RWPE1 (cell line): ENCODE data around the gene CRYBA2.

Experiments used
- CTCF ChIA-PET: fragments of 350-600 bp; sonication (Branson Sonifier 250); formaldehyde crosslinking; extraction: SDS; loops from one replicate; lab custom pipeline; 2021; lab: Yijun Ruan, JAX
- POLR2A ChIA-PET: fragments of 400-600 bp; formaldehyde crosslinking; extraction: SDS; loops from one replicate; lab custom pipeline; 2020; ENCODE audit warnings: antibody characterized with exemption; ENCODE audit not compliant: low non-redundant PET; lab: Yijun Ruan, JAX
- DNase-seq: peaks from one replicate; pipeline ENCODE4 v3.0.0; 2012; ENCODE audit warnings: low spot score
- H3K27ac ChIP-seq: fragments of 450-650 bp; 2 replicates; pipeline ENCODE4 v1.5.1; 2017
- TF ChIP-seq, protein P1 (sequence below): fragments of 450-650 bp; conservative IDR thresholded peaks from 2 replicates; pipeline ENCODE4 v1.5.1; 2017; ENCODE audit warnings: low read depth, mild to moderate bottlenecking

CRYBA2 gene

DNA sequence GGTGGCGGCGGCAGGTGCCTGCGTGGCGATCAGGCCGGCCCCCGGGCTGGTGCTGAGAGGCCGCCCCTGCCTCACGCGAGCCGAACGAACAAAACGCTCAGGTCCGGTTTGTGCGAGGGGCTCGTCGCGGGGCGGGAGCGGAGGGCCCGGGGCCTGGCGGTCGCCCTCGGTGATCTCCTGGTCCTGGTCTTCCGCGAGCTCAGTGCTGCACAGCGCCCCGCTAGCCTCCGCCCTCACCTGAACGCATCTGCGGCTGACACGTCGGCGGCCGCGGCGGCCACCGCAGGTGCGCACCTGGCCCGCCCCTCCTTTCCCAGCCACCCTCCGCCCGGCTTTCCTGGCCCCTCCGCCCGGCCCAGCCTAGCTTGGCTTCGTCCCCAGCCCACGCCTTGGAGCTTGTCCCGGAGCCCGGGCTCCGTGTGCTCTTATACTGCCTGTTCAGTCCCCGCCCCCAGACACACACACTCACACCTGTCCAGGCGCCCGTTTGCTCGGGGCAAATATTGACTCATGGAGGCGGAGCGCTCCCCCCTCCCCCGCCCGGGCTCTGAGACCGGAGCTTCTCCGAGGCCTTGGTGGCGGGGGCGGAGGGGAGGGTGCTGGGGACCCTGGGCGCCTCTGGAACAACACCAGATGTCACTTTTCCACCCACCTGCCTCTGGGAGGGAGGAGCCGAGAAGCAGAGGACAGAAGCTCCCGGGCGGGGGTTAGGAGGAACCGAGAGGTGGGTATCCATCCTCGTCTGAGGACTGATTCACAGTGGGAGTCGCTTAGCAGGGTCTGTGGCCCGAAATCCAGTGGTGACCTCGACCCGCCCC lies 8.6 kb upstream of the CRYBA2 start:
- CTCF ChIA-PET, result interaction anchor here (0.6 to 1.9 kb wide), 24 partner anchors 7 to 478 kb away, joined by 3 to 21 read pairs (median 3); no protein-coding TSS in a partner anchor
- TF ChIP-seq, protein P1, sequence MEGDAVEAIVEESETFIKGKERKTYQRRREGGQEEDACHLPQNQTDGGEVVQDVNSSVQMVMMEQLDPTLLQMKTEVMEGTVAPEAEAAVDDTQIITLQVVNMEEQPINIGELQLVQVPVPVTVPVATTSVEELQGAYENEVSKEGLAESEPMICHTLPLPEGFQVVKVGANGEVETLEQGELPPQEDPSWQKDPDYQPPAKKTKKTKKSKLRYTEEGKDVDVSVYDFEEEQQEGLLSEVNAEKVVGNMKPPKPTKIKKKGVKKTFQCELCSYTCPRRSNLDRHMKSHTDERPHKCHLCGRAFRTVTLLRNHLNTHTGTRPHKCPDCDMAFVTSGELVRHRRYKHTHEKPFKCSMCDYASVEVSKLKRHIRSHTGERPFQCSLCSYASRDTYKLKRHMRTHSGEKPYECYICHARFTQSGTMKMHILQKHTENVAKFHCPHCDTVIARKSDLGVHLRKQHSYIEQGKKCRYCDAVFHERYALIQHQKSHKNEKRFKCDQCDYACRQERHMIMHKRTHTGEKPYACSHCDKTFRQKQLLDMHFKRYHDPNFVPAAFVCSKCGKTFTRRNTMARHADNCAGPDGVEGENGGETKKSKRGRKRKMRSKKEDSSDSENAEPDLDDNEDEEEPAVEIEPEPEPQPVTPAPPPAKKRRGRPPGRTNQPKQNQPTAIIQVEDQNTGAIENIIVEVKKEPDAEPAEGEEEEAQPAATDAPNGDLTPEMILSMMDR, result no peak
- POLR2A ChIA-PET, result interaction anchor here (0.6 kb wide), 1 partner anchor 333 kb away, joined by 4 read pairs; no protein-coding TSS in a partner anchor
- DNase-seq, result peak; percentile 65
- no peak overlapping the region for H3K27ac ChIP-seq

DNA sequence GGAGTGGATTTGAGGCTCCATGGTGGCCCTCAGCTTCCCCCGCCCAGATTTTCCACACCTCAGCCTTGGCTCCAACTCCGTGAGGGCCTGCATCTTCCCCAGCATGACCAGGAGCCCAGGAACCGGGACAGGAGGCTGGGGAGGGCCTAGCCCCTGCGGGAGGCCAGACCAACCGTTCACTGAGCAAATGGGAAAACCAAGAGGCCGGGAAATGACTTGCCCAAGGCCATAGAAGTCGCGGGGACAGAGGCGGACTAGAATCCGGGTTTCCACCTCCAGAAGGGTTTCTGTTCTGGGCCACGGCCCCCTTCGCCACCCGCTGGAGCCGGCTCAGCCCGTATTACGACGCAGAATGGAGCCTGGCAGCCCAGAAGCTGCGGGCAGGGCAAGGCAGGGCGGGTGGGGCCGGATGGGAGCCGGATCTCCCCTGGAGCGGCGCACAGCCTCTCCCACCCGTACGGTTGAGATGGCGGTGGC lies 7.9 kb upstream of the CRYBA2 start:
- ChIA-PET CTCF (interaction anchor here (0.6 to 1.9 kb wide), 6 partner anchors 9 to 125 kb away, joined by 3 to 21 read pairs (median 5); no protein-coding TSS in a partner anchor), POLR2A (no interaction called here)
- TF ChIP-seq, protein P1, result no peak
- no peak for DNase-seq
- no peak overlapping the region for H3K27ac ChIP-seq

DNA sequence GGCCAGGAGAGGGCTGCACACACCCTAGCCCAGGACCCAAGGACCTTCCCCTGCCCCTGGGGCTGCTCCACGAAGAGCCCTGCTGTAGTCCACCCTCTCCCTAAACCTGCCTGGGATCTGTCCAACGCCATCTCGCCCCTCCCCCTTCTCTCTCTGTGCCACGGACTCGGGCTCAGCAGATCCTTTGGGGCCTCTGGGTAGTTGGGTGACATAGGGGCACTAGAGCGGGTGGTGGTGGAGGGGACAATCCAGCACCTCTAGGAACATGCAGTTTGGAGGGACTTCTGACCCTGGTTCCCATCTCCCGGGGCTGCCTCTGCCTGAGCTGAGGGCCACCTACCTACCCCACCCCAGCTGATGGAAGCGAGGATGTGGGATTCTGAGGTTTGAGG lies 7.3 kb upstream of the CRYBA2 start:
- H3K27ac ChIP-seq, result no peak overlapping the region
- DNase-seq, result no peak
- TF ChIP-seq, protein P1, result no peak
- POLR2A ChIA-PET, result no interaction called here
- CTCF ChIA-PET, result interaction anchor here (0.7 to 0.8 kb wide), 2 partner anchors 10 to 21 kb away, joined by 3 read pairs; no protein-coding TSS in a partner anchor

DNA sequence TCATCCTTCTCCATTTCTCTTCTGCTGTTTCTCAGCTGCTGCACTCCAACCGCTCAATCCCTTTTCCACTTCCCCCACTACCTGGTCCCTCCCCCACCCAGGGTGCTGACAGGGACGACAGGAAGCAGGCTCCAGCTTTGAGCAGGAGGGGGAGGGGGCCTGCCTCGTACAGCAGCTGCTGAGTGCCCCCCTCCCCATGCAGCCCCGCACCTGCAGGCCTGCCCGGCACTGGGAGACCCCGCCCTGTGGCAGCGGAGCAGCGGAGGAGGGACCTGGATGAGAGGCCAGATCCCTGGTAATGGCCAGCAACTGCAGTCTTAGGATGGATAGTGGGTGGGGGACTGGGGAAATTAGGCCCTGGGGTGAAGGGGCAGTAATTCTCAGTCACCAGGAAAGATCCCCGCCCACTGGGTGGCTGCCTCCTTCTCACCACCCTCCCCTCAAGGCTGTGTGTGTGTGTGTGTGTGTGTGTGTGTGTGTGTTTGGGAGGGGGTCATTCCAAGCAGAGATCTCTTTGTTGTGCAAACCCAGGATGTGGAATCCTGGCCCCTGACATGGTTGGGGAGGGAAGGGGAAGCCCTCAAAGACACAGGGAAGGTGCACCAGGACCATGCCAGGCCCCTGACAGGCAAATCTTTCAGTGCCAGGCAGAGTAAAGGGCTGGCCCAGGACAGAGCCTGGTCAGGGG lies 6.8 kb upstream of the CRYBA2 start:
- no peak for DNase-seq
- TF ChIP-seq, protein P1, result no peak
- POLR2A ChIA-PET, result no interaction called here
- CTCF ChIA-PET, result interaction anchor here (0.7 kb wide), 1 partner anchor 10 kb away, joined by 3 read pairs; no protein-coding TSS in a partner anchor
- H3K27ac ChIP-seq, result no peak overlapping the region

DNA sequence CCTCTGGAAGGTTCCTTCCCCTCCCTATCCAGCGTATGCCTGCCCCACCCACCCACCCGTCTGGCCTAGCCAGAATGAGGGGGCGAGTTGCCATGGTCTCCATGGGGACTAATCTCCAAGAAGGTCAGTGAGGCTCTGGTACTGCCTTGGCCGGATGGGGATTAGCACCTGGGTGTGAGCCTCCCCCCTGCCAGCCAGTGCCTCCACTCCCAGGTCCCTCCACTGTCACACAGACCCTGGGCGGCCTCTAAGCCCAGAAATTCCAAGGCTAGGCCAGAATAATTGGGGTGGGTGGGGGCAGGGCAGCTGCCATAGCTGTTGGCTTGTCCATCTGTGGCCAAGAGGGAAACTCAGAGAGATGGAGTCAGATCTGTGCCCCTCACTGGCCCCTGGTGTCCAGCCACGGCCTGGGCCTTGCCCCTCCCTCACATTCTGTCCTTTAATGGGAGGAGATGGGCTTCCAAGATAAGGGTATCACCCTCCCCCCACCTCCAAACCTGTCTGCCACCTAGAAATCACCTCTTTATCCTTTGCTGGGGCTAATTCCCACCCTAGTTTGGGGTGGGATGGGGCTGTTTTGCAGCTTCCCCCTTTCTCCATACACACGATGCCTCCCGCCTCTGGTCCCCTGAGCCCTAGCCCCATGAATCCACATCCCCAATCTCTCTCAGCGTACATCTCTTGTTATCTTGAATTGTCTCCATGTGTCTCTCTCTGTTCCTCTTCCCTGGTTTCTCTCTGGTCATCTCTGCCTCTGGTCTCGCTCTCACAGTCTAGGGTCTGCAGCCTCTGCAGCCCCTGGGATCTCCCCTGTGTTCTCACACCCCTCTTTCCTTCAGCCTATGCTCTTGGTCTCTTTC lies 6.0 kb upstream of the CRYBA2 start:
- ChIA-PET POLR2A (no interaction called here), CTCF (interaction anchor here (1.0 to 1.5 kb wide), 3 partner anchors 19 to 156 kb away, joined by 3 to 5 read pairs (median 4); no protein-coding TSS in a partner anchor)
- TF ChIP-seq, protein P1, result no peak
- no peak for DNase-seq
- H3K27ac ChIP-seq, result no peak overlapping the region
